ENCODE data around the gene FGA. TPM values are rescaled to one million over a fixed set of nuclear protein-coding genes. Genes with fewer than 3 reads are reported as not detected.

FGA gene
- total and polyA plus RNA-seq, 9 of the 15 experiments (the other 6 are each of a cell fraction or from before 2014, with no cell fraction given) = 0.04 to 2.5 (median 0.07) TPM; not detected in 5

DNA sequence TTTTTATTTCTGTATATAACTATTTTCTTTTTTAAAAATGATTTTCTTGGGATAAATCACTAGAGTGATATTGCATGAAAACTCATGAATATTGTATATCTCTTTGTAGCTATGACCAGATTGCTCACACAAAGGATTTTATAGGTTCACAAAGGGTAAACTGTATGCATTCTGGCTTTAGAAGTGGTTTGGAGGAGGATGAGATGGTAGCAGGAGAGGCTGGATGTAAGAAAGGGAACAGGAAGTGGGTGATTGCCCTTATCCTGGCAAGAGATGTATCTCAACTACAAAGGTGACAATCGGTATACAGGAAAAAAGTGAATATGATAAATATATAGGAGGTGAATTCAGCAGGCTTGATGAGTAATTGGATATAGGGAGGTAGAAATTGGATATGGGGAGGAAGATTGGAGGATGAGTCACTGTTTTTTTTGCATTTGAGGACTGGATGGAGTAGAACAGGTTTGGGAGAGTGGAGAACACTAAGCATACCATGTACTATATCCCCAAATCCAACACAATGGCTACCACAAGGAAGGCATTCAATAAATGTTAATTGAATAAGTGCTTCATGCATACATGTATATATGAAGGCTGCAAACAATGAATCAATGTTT, 12.0 kb upstream of the FGA start:
- no peaks in the 10 kb centered on the region for H3K4me1 ChIP-seq (replicated peaks in 1 of 2; ENCODE audit: control insufficient read depth in 2 of 2, insufficient read depth in 2 of 2, low read length in 2 of 2)
- no TSS peak for BruUV-seq (replicated peaks)
- no peaks in the 10 kb centered on the region for H3K9me1 ChIP-seq (ENCODE audit: control insufficient read depth, insufficient read depth, low read length)
- H3K9ac ChIP-seq (ENCODE audit: insufficient read depth in 1 of 2, low read depth in 2 of 2, low read length in 2 of 2) = no peak overlapping the region
- DNase-seq (ENCODE audit: extremely low read depth in 1 of 4, low spot score in 3 of 4) = no peak
- no peaks in the 10 kb centered on the region for H3K9me3 ChIP-seq (replicated peaks; ENCODE audit: control insufficient read depth, insufficient read depth, low read depth, low read length)
- CTCF ChIA-PET (ENCODE audit: low intra/inter-chr PET ratio) = no interaction called here
- POLR2A ChIA-PET = interaction anchor here (1.3 kb wide), 1 partner anchor 8 kb away, joined by 7 read pairs; no protein-coding TSS in a partner anchor
- WGBS (ENCODE audit: insufficient coverage, low coverage, missing lambda C conversion rate) = 5% methylated on average over 1 of the region's 1 CpG
- no peaks in the 10 kb centered on the region for H3K36me3 ChIP-seq (ENCODE audit: control insufficient read depth, insufficient read depth, low read length)
- intact Hi-C loops (cut with micrococcal nuclease) = no loop called here
- no peaks in the 10 kb centered on the region for H3K79me2 ChIP-seq (ENCODE audit: control insufficient read depth, insufficient read depth, low read length)
- H3K27ac ChIP-seq (ENCODE audit: extremely low read depth, low read depth, low read length) = no peak overlapping the region
- no peak overlapping the region for H2AFZ ChIP-seq (ENCODE audit: low read depth, low read length)
- TF ChIP-seq MED1 (CRISPR knock-in tag; IDR thresholded peaks at IDR 0.05; ENCODE audit: borderline replicate concordance) = no peak
- no peak for TF ChIP-seq SMARCB1 (IDR thresholded peaks at IDR 0.05; ENCODE audit: insufficient read length, low read depth)
- TF ChIP-seq, protein P1, sequence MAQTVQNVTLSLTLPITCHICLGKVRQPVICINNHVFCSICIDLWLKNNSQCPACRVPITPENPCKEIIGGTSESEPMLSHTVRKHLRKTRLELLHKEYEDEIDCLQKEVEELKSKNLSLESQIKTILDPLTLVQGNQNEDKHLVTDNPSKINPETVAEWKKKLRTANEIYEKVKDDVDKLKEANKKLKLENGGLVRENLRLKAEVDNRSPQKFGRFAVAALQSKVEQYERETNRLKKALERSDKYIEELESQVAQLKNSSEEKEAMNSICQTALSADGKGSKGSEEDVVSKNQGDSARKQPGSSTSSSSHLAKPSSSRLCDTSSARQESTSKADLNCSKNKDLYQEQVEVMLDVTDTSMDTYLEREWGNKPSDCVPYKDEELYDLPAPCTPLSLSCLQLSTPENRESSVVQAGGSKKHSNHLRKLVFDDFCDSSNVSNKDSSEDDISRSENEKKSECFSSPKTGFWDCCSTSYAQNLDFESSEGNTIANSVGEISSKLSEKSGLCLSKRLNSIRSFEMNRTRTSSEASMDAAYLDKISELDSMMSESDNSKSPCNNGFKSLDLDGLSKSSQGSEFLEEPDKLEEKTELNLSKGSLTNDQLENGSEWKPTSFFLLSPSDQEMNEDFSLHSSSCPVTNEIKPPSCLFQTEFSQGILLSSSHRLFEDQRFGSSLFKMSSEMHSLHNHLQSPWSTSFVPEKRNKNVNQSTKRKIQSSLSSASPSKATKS (CRISPR knock-in tag; IDR thresholded peaks at IDR 0.05) = no peak
- no peak for TF ChIP-seq ZNF12 (CRISPR knock-in tag; IDR thresholded peaks at IDR 0.05)
- TF ChIP-seq TEAD4 (IDR thresholded peaks at IDR 0.05; ENCODE audit: low read length) = no peak
- TF ChIP-seq TEAD4 (CRISPR knock-in tag; IDR thresholded peaks at IDR 0.05; ENCODE audit: borderline replicate concordance) = no peak
- no peak for TF ChIP-seq NCOA6 (IDR thresholded peaks at IDR 0.05)
- TF ChIP-seq RHOXF2B (CRISPR knock-in tag; conservative IDR thresholded peaks at IDR 0.05) = no peak
- no peak for TF ChIP-seq HCFC1 (IDR thresholded peaks at IDR 0.05; ENCODE audit: low read depth, low read length)
- no peak for TF ChIP-seq OTX1 (CRISPR knock-in tag; IDR thresholded peaks at IDR 0.05)
- TF ChIP-seq PTTG1 (tag; IDR thresholded peaks at IDR 0.05; ENCODE audit: low read depth) = no peak
- TF ChIP-seq ETV1 (tag; conservative IDR thresholded peaks at IDR 0.05; ENCODE audit: low read depth) = no peak
- TF ChIP-seq RAD21 (CRISPR knock-in tag; conservative IDR thresholded peaks at IDR 0.05 in 1 of 2, IDR thresholded peaks at IDR 0.05 in 1 of 2) = no peak
- TF ChIP-seq, protein P2, sequence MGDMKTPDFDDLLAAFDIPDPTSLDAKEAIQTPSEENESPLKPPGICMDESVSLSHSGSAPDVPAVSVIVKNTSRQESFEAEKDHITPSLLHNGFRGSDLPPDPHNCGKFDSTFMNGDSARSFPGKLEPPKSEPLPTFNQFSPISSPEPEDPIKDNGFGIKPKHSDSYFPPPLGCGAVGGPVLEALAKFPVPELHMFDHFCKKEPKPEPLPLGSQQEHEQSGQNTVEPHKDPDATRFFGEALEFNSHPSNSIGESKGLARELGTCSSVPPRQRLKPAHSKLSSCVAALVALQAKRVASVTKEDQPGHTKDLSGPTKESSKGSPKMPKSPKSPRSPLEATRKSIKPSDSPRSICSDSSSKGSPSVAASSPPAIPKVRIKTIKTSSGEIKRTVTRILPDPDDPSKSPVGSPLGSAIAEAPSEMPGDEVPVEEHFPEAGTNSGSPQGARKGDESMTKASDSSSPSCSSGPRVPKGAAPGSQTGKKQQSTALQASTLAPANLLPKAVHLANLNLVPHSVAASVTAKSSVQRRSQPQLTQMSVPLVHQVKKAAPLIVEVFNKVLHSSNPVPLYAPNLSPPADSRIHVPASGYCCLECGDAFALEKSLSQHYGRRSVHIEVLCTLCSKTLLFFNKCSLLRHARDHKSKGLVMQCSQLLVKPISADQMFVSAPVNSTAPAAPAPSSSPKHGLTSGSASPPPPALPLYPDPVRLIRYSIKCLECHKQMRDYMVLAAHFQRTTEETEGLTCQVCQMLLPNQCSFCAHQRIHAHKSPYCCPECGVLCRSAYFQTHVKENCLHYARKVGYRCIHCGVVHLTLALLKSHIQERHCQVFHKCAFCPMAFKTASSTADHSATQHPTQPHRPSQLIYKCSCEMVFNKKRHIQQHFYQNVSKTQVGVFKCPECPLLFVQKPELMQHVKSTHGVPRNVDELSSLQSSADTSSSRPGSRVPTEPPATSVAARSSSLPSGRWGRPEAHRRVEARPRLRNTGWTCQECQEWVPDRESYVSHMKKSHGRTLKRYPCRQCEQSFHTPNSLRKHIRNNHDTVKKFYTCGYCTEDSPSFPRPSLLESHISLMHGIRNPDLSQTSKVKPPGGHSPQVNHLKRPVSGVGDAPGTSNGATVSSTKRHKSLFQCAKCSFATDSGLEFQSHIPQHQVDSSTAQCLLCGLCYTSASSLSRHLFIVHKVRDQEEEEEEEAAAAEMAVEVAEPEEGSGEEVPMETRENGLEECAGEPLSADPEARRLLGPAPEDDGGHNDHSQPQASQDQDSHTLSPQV (IDR thresholded peaks at IDR 0.05) = no peak
- TF ChIP-seq NKRF (IDR thresholded peaks at IDR 0.05; ENCODE audit: borderline replicate concordance) = no peak
- no peaks in the 10 kb centered on the region for H3K27me3 ChIP-seq (ENCODE audit: control insufficient read depth in 2 of 2, insufficient read depth in 2 of 2, low read length in 2 of 2)
- ATAC-seq = no peak
- in situ Hi-C loops (cut with MboI) = no loop called here
- FAIRE-seq = no peak
- H4K20me1 ChIP-seq (replicated peaks; ENCODE audit: control insufficient read depth, insufficient read depth, low read length) = no peaks in the 10 kb centered on the region
- H3K4me3 ChIP-seq = no peak overlapping the region
- no peak overlapping the region for H3K4me2 ChIP-seq (ENCODE audit: insufficient read depth, low read length)

Data from K562 (cell line).